ENCODE data around the gene MKRN2OS.

The MKRN2OS gene, protein sequence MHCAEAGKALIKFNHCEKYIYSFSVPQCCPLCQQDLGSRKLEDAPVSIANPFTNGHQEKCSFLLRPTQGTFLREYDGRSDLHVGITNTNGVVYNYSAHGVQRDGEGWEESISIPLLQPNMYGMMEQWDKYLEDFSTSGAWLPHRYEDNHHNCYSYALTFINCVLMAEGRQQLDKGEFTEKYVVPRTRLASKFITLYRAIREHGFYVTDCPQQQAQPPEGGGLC

DNA sequence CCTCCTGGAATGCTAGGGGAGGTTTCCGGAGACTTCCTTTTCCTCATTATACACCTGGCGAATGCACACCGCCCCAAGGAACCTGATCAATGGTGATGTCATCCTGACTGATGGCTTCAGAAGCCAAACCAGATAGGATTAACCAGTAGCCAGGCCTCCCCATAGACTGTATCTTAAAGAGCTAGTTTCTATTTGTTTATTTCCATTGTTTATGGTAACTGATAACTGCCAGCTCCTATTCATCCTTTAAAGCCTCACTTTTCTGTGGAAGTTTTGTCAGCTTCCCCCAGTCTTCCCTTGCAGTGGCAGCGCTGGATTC lies at the start of gene MKRN2OS:
Gene MKRN2OS, minus strand, starts transcription at position 27 of the 319 bp plus-strand sequence. CDS start 35 bp downstream, outside the sequence.
- DNase-seq = no peak
- intact Hi-C loops (cut with DNase I) = no loop called here

- no peak for DNase-seq
- intact Hi-C loops (cut with DNase I) = no loop called here
Measured at GRCh38 chr3:12593473-12593872, 48.2 kb upstream of the MKRN2OS start.

- intact Hi-C loops (cut with DNase I) = no loop called here
- DNase-seq = no peak
Measured at GRCh38 chr3:12591997-12592715, 46.9 kb upstream of the MKRN2OS start.

DNA sequence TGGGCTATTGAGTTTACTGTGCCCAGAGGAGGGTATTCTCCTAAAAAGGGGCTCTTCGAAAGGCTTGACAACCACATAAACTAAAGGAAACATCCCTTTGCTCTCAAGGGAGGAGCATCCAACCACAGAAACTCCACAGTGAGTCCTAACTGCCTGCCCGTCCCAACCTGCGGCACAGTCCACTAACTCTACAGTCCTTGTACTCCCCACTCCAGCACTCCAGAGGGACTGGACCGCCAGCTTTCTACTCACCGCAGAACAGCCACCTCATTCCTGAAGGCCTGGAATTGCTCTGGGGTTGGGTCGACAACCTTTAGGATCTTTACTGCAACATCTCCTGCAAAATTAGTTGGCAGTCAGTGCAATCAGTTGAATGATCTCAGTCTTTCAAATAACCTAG lies 46.2 kb upstream of the MKRN2OS start:
- no peak for DNase-seq
- intact Hi-C loops (cut with DNase I) = no loop called here

DNA sequence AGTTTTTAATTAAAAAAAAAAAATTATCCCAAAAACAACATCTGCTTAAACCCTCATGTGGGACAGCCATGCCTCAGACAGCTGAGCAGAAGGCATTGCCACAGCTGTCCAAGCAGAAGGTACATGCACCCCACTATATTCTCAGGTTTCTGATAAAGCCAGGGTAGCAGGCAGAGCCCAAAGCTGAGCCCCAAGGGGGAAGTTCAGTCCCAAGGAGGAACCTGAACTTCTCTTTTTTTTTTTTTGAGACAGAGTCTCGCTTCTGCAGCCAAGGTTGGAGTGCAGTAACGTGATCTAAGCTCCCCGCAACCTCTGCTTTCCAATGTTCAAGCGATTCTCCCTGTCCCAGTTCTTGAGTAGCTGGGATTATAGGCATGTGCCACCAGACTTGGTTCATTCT lies 44.8 kb upstream of the MKRN2OS start:
- intact Hi-C loops (cut with DNase I) = no loop called here
- DNase-seq = no peak

- no peak for DNase-seq
- intact Hi-C loops (cut with DNase I) = no loop called here
Measured at GRCh38 chr3:12588039-12589009, 43.0 kb upstream of the MKRN2OS start.

GRCh38 chr3:12586403-12586802 lies 41.1 kb upstream of the MKRN2OS start:
- peak in 8 of 42 donors; percentile 15 to 56 (median 30) for DNase-seq
- intact Hi-C loops (cut with DNase I) = no loop called here

- DNase-seq = no peak
- intact Hi-C loops (cut with DNase I) = no loop called here
Measured at GRCh38 chr3:12585970-12586369, 40.7 kb upstream of the MKRN2OS start.

GRCh38 chr3:12585181-12585580 lies 39.9 kb upstream of the MKRN2OS start:
- DNase-seq = no peak
- intact Hi-C loops (cut with DNase I) = no loop called here

GRCh38 chr3:12584083-12584482 lies 38.8 kb upstream of the MKRN2OS start:
- no peak for DNase-seq
- intact Hi-C loops (cut with DNase I) = no loop called here

DNA sequence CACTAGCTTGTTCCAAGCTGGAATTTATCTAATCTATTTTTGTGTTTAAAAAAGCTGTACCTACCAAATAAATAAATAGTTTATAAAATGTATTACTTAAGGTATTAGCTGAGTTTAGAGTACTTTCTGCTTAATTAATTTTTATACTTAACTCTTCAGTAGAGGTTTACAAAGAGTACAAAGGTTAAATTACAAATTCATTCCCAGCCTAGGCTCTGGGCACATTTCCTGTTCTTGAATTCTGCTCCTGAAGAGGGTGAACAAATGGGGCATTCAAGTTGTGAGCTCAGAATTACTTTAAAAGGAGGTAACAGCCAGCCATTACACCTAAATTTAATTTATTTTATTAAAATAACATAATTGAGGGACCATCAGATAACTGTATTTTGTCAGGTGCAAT lies 38.0 kb upstream of the MKRN2OS start:
- DNase-seq = no peak

GRCh38 chr3:12582730-12583129 lies 37.4 kb upstream of the MKRN2OS start:
- no peak for DNase-seq
- intact Hi-C loops (cut with DNase I) = no loop called here

More for the DNA sequence above, 38.0 kb upstream of the MKRN2OS start:
- intact Hi-C loops (cut with DNase I) = no loop called here

GRCh38 chr3:12579905-12580304 lies 34.6 kb upstream of the MKRN2OS start:
- intact Hi-C loops (cut with DNase I) = no loop called here

GRCh38 chr3:12579456-12579855 lies 34.2 kb upstream of the MKRN2OS start:
- no peak for DNase-seq
- intact Hi-C loops (cut with DNase I) = no loop called here

More at GRCh38 chr3:12579905-12580304, 34.6 kb upstream of the MKRN2OS start:
- DNase-seq = no peak

DNA sequence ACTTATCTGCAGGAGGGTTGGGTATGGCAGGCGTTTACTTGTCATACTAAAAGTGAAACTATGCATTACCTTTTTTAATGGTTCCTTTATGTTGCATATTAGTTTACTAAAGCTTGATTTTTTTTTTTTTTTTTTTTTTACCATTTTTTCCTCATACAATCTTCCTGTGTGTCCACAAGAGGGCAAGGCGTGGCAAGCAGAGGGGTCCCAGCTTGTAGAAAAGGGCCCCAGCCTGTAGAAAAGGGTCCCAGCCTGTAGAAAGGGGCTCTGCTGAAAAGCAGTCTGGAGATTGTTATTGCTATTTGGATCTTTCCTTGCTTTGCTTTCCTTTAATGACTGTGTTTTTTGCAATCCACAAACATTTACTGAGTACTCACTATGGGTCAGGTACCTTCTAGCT lies 33.4 kb upstream of the MKRN2OS start:
- intact Hi-C loops (cut with DNase I) = no loop called here
- no peak for DNase-seq

DNA sequence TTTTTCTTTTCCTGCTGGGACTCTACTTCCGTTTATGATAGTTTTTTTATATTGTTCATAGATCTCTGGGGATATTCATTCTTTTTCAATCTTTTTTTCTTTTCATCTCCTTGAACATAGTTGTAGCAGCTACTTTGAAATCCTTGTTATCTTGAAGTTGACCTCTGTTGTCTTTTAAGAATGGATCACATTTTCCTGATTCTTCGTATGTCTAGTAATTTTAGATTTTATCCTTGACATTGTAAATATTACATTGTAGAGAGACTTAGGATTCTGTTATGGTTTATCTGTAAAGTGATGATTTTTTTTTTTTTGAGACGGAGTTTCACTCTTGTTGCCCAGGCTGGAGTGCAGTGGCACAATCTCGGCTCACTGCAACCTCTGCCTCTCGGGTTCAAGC lies 32.1 kb upstream of the MKRN2OS start:
- DNase-seq = no peak
- intact Hi-C loops (cut with DNase I) = no loop called here

GRCh38 chr3:12574661-12575060 lies 29.4 kb upstream of the MKRN2OS start:
- intact Hi-C loops (cut with DNase I) = no loop called here

DNA sequence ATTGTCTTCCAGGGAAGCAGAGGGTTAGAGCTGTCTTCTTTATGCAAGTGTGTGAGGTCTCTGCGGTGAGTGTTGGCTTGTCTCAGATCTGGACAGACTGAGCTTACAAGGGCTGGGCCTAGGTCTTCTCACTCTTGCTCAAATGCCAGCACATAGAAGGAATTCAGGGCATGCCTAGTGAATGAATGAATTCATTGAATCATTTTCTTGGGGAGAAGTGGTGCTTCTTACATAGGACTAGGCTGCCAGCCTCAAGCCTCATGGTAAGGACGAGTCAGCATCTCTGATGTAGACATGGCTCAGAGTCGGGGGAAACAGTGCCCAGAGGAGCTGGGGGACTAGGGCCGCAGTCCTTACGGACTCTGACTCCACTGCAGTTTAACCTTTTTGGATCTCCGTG lies 28.8 kb upstream of the MKRN2OS start:
- no peak for DNase-seq
- intact Hi-C loops (cut with DNase I) = no loop called here

More at GRCh38 chr3:12574661-12575060, 29.4 kb upstream of the MKRN2OS start:
- no peak for DNase-seq

DNA sequence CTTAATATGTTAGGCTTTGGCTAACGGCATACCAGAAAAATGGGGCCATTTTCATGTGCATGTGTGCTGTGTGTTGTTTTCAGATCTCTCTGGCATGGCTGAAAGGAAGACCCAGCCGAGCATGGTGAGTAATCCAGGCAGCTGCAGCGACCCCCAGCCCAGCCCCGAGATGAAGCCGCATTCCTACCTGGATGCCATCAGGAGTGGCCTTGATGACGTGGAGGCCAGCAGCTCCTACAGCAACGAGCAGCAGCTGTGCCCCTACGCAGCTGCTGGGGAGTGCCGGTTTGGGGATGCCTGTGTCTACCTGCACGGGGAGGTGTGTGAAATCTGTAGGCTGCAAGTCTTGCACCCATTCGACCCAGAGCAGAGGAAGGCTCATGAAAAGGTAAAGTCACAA lies 26.7 kb upstream of the MKRN2OS start:
- DNase-seq = no peak
- intact Hi-C loops (cut with DNase I) = no loop called here

- no peak for DNase-seq
- intact Hi-C loops (cut with DNase I) = no loop called here
Measured at GRCh38 chr3:12569836-12570235, 24.5 kb upstream of the MKRN2OS start.
